CD4-positive, CD25-positive, alpha-beta regulatory T cell (primary cell): ENCODE results near the gene MRO. TPM values are rescaled to one million over a fixed set of nuclear protein-coding genes. Genes with fewer than 3 reads are reported as not detected.

Experiments
- ATAC-seq, 2 donors: fragments of 150-1000 bp; cut with Tn5 transposase; one replicate each; pipeline ENCODE4 v1.10.0; 2021; ENCODE audit warnings: low read depth in 2 of 2, moderate number of reproducible peaks in 2 of 2, moderate library complexity in 1 of 2
- DNase-seq, 3 donors: peaks; one replicate each; pipeline versions ENCODE4 v3.0.0 to v3.0.0-alpha.2; 2012 to 2022; ENCODE audit warnings: mixed read lengths in 1 of 3
- H3K27ac ChIP-seq: one replicate; pipeline ENCODE4 v1.7.0; 2013; ENCODE audit warnings: mild to moderate bottlenecking, low read length; ENCODE audit not compliant: insufficient read depth, poor library complexity, severe bottlenecking
- H3K27me3 ChIP-seq: one replicate; pipeline ENCODE4 v1.7.0; 2013; ENCODE audit warnings: low read length; ENCODE audit not compliant: control insufficient read depth, insufficient read depth
- H3K36me3 ChIP-seq: one replicate; pipeline ENCODE4 v1.7.0; 2013; ENCODE audit warnings: mild to moderate bottlenecking, low read length, moderate library complexity; ENCODE audit not compliant: control insufficient read depth, insufficient read depth
- H3K4me1 ChIP-seq: 2 replicates; pipeline ENCODE4 v1.7.0; 2013; ENCODE audit warnings: mild to moderate bottlenecking, low read length; ENCODE audit not compliant: insufficient read depth, control insufficient read depth, poor library complexity, severe bottlenecking
- H3K4me3 ChIP-seq: one replicate; pipeline ENCODE4 v1.7.0; 2013; ENCODE audit warnings: low read depth, mild to moderate bottlenecking, low read length, moderate library complexity
- H3K9me3 ChIP-seq, 2 experiments: 1 replicate in 1 of 2; 2 replicates in 1 of 2; pipeline ENCODE4 v1.7.0; 2013; ENCODE audit warnings: low read length in 2 of 2, mild to moderate bottlenecking in 1 of 2, moderate library complexity in 1 of 2; ENCODE audit not compliant: control insufficient read depth in 2 of 2
- H3K27ac Mint-ChIP-seq, 3 donors: one replicate each; pipeline ENCODE4 v1.8.0; 2020 to 2022; ENCODE audit warnings: mild to moderate bottlenecking in 3 of 3, mixed read lengths in 3 of 3, moderate library complexity in 2 of 3
- H3K27me3 Mint-ChIP-seq: one replicate; pipeline ENCODE4 v1.8.0; 2022; ENCODE audit warnings: mild to moderate bottlenecking, mixed read lengths
- H3K36me3 Mint-ChIP-seq: one replicate; pipeline ENCODE4 v1.8.0; 2020; ENCODE audit warnings: mixed read lengths
- H3K4me1 Mint-ChIP-seq, 4 donors: one replicate each; pipeline ENCODE4 v1.8.0; 2020 to 2022; ENCODE audit warnings: mixed read lengths in 4 of 4, mild to moderate bottlenecking in 1 of 4
- H3K4me3 Mint-ChIP-seq, 4 donors: one replicate each; pipeline ENCODE4 v1.8.0; 2020 to 2022; ENCODE audit warnings: mild to moderate bottlenecking in 4 of 4, mixed read lengths in 4 of 4, moderate library complexity in 3 of 4
- H3K9me3 Mint-ChIP-seq, 7 donors: one replicate each; pipeline ENCODE4 v1.8.0; 2020 to 2022; ENCODE audit warnings: mixed read lengths in 7 of 7, mild to moderate bottlenecking in 3 of 7, moderate library complexity in 2 of 7
- polyA plus RNA-seq, 4 donors: library from polyadenylated mRNA; unstranded; fragments of 300-500 nt; fragmentation: Illumina TruSeq; gene quantifications; one replicate each; pipeline ENCODE4 v1.2.3, GENCODE V29; 2021
- total RNA-seq: library from RNA; stranded (reverse); gene quantifications from one replicate; pipeline ENCODE4 v1.2.3, GENCODE V29; 2022

Gene MRO
- total RNA-seq: not detected
- polyA plus RNA-seq: not detected

GRCh38 chr18:50819728-50820378, at the start of gene MRO:
Gene MRO (minus strand): TSS chr18:50820016. CDS start chr18:50809400, 10,616 bp downstream.
- no peak within 1 kb of the TSS for H3K27ac Mint-ChIP-seq
- peaks cover 0 to 4% (median 0%) of the 10 kb centered on the region in 4 donors for H3K4me1 Mint-ChIP-seq
- Histone ChIP-seq H3K4me3 (peak within 1 kb of the TSS; percentile 81), H3K27me3 (peaks cover 5% of the 10 kb centered on the region), H3K27ac (no peak within 1 kb of the TSS), H3K9me3 (no peaks in the 10 kb centered on the region), H3K4me1 (peaks cover 10% of the 10 kb centered on the region), H3K36me3 (no peaks in the 10 kb centered on the region)
- no peaks in the 10 kb centered on the region for H3K9me3 Mint-ChIP-seq
- H3K36me3 Mint-ChIP-seq: no peaks in the 10 kb centered on the region
- H3K27me3 Mint-ChIP-seq: peaks cover 15% of the 10 kb centered on the region
- peak within 1 kb of the TSS in 1 of 4 donors; percentile 2 for H3K4me3 Mint-ChIP-seq
- ATAC-seq (peak; percentile 90 to 94), DNase-seq (peak; percentile 61 to 81 (median 74))

GRCh38 chr18:50869150-50869549, 49.3 kb upstream of the MRO start:
- Mint-ChIP-seq H3K4me1 (no peaks in the 10 kb centered on the region), H3K4me3 (no peak overlapping the region), H3K27ac (no peak overlapping the region), H3K27me3 (peaks cover 30% of the 10 kb centered on the region), H3K9me3 (no peaks in the 10 kb centered on the region), H3K36me3 (no peaks in the 10 kb centered on the region)
- Histone ChIP-seq H3K9me3 (no peaks in the 10 kb centered on the region), H3K4me3 (no peak overlapping the region), H3K27me3 (peaks cover 5% of the 10 kb centered on the region), H3K4me1 (no peaks in the 10 kb centered on the region), H3K36me3 (no peaks in the 10 kb centered on the region), H3K27ac (no peak overlapping the region)
- no peak for DNase-seq
- no peak for ATAC-seq

GRCh38 chr18:50866765-50867164, 46.9 kb upstream of the MRO start:
- no peak overlapping the region for H3K27ac Mint-ChIP-seq

GRCh38 chr18:50863840-50864375, 44.1 kb upstream of the MRO start:
- Mint-ChIP-seq H3K4me3 (no peak overlapping the region), H3K4me1 (no peaks in the 10 kb centered on the region), H3K27ac (no peak overlapping the region), H3K27me3 (peaks cover 24% of the 10 kb centered on the region), H3K9me3 (peaks cover 0 to 1% (median 0%) of the 10 kb centered on the region in 7 donors), H3K36me3 (no peaks in the 10 kb centered on the region)
- Histone ChIP-seq H3K9me3 (no peaks in the 10 kb centered on the region), H3K4me3 (no peak overlapping the region), H3K27ac (no peak overlapping the region), H3K4me1 (no peaks in the 10 kb centered on the region), H3K36me3 (no peaks in the 10 kb centered on the region), H3K27me3 (no peaks in the 10 kb centered on the region)
- no peak for ATAC-seq
- DNase-seq: no peak

More at GRCh38 chr18:50866765-50867164, 46.9 kb upstream of the MRO start:
- Mint-ChIP-seq H3K4me1 (no peaks in the 10 kb centered on the region), H3K9me3 (no peaks in the 10 kb centered on the region), H3K4me3 (no peak overlapping the region), H3K36me3 (no peaks in the 10 kb centered on the region), H3K27me3 (peaks cover 24% of the 10 kb centered on the region)
- H3K27ac ChIP-seq: no peak overlapping the region
- no peaks in the 10 kb centered on the region for H3K9me3 ChIP-seq
- ATAC-seq: no peak
- no peak overlapping the region for H3K4me3 ChIP-seq
- peak in 1 of 3 donors; percentile 8 for DNase-seq
- H3K27me3 ChIP-seq: no peaks in the 10 kb centered on the region
- no peaks in the 10 kb centered on the region for H3K36me3 ChIP-seq
- H3K4me1 ChIP-seq: no peaks in the 10 kb centered on the region

- ATAC-seq: no peak
- no peak for DNase-seq
- Mint-ChIP-seq H3K36me3 (no peaks in the 10 kb centered on the region), H3K27ac (no peak overlapping the region), H3K27me3 (peaks cover 38% of the 10 kb centered on the region), H3K9me3 (peaks cover 0 to 1% (median 0%) of the 10 kb centered on the region in 7 donors), H3K4me1 (no peaks in the 10 kb centered on the region), H3K4me3 (no peak overlapping the region)
- no peaks in the 10 kb centered on the region for H3K4me1 ChIP-seq
- no peaks in the 10 kb centered on the region for H3K27me3 ChIP-seq
- no peak overlapping the region for H3K27ac ChIP-seq
- H3K36me3 ChIP-seq: no peaks in the 10 kb centered on the region
- no peaks in the 10 kb centered on the region for H3K9me3 ChIP-seq
- no peak overlapping the region for H3K4me3 ChIP-seq
Observed at GRCh38 chr18:50862401-50862800, 42.6 kb upstream of the MRO start.

- Mint-ChIP-seq H3K4me1 (no peaks in the 10 kb centered on the region), H3K36me3 (no peaks in the 10 kb centered on the region), H3K9me3 (peaks cover 0 to 1% (median 0%) of the 10 kb centered on the region in 7 donors), H3K27me3 (peaks cover 38% of the 10 kb centered on the region), H3K27ac (no peak overlapping the region), H3K4me3 (no peak overlapping the region)
- ATAC-seq (no peak), DNase-seq (no peak)
- Histone ChIP-seq H3K4me1 (no peaks in the 10 kb centered on the region), H3K9me3 (no peaks in the 10 kb centered on the region), H3K36me3 (no peaks in the 10 kb centered on the region), H3K27me3 (no peaks in the 10 kb centered on the region), H3K27ac (no peak overlapping the region), H3K4me3 (no peak overlapping the region)
Observed at GRCh38 chr18:50861617-50862016, 41.8 kb upstream of the MRO start.

GRCh38 chr18:50859793-50860555, 40.2 kb upstream of the MRO start:
- ATAC-seq (no peak), DNase-seq (no peak)
- no peak overlapping the region for H3K27ac ChIP-seq
- Mint-ChIP-seq H3K27ac (peak overlapping the region in 1 of 3 donors; percentile 11), H3K36me3 (no peaks in the 10 kb centered on the region), H3K4me3 (no peak overlapping the region), H3K4me1 (no peaks in the 10 kb centered on the region), H3K9me3 (peaks cover 0 to 3% (median 0%) of the 10 kb centered on the region in 7 donors), H3K27me3 (peaks cover 34% of the 10 kb centered on the region)
- H3K9me3 ChIP-seq: no peaks in the 10 kb centered on the region
- H3K36me3 ChIP-seq: no peaks in the 10 kb centered on the region
- no peak overlapping the region for H3K4me3 ChIP-seq
- no peaks in the 10 kb centered on the region for H3K27me3 ChIP-seq
- H3K4me1 ChIP-seq: no peaks in the 10 kb centered on the region
